ENCODE measurements around the gene UBE2J2. TPM values are rescaled to one million over a fixed set of nuclear protein-coding genes. Genes with fewer than 3 reads are reported as not detected.
A peak's percentile ranks its signal among the peaks of the same experiment; 100 is the strongest.

The UBE2J2 gene
- total and polyA plus RNA-seq, 2 donors: 34.7 to 67.1 TPM

DNA sequence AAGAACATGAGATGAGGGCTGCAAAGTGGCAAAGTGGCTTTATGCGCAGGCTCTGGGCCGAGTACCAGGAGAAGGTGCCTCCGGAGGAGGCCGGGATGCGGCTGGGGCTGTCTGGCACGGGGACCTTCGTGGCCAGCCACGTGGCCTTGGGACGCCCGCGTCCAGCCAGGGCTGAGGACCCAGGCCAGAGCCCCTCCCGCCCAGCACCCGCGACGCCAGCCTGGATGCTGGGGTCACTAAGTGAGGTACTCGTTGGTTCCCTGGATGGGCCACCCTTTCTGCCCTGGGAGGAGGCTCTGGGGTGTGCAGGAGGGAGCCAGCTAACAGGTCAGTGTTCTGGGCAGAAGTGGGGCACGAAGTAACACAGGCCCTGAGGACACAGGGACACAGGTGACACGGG, 19.2 kb upstream of the UBE2J2 start:
- Histone ChIP-seq H3K36me3 (ENCODE audit: control insufficient read depth in 2 of 2, insufficient read depth in 2 of 2, low read length in 1 of 2) (peaks cover 6 to 44% of the 10 kb centered on the region in 2 donors), H3K4me1 (ENCODE audit: control insufficient read depth in 2 of 2, insufficient read depth in 2 of 2, low read length in 2 of 2) (no peaks in the 10 kb centered on the region), H3K27me3 (ENCODE audit: control insufficient read depth in 2 of 2, insufficient read depth in 1 of 2, low read length in 1 of 2) (no peaks in the 10 kb centered on the region), H3K4me3 (ENCODE audit: low read length in 2 of 2) (no peak overlapping the region), H3K27ac (ENCODE audit: low read depth in 1 of 2, low read length in 1 of 2) (no peak overlapping the region), H3K9me3 (ENCODE audit: control insufficient read depth in 2 of 2, insufficient read depth in 1 of 2, low read length in 1 of 2) (no peaks in the 10 kb centered on the region)
- 98% methylated on average over 18 of the region's 18 CpGs for WGBS
- no peak for DNase-seq (ENCODE audit: low read depth in 6 of 9, low spot score in 9 of 9)

DNA sequence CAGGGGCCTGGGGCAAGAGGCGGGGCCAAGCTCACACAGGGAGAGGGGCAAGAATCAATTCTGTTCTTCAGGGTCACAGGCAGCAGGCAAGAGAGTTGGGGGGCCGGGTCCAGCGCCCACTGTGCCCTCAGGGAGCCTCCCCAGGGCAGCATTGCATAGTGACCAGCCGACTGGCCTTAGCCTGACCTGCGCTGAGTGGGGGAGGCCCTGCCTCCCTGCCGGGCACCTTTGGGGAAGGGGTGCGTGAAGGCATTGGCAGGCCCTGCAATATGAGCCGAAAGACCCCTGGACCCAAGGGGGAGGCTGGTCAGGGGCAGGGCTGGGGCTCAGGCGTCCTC, 18.8 kb upstream of the UBE2J2 start:
- Histone ChIP-seq H3K9me3 (ENCODE audit: control insufficient read depth in 2 of 2, insufficient read depth in 1 of 2, low read length in 1 of 2) (no peaks in the 10 kb centered on the region), H3K4me1 (ENCODE audit: control insufficient read depth in 2 of 2, insufficient read depth in 2 of 2, low read length in 2 of 2) (no peaks in the 10 kb centered on the region), H3K27me3 (ENCODE audit: control insufficient read depth in 2 of 2, insufficient read depth in 1 of 2, low read length in 1 of 2) (peaks cover 0 to under 1% of the 10 kb centered on the region in 2 donors), H3K36me3 (ENCODE audit: control insufficient read depth in 2 of 2, insufficient read depth in 2 of 2, low read length in 1 of 2) (peaks cover 4 to 41% of the 10 kb centered on the region in 2 donors), H3K4me3 (ENCODE audit: low read length in 2 of 2) (no peak overlapping the region), H3K27ac (ENCODE audit: low read depth in 1 of 2, low read length in 1 of 2) (no peak overlapping the region)
- no peak for DNase-seq (ENCODE audit: low read depth in 6 of 9, low spot score in 9 of 9)
- WGBS: 96% methylated on average over 9 of the region's 9 CpGs

DNA sequence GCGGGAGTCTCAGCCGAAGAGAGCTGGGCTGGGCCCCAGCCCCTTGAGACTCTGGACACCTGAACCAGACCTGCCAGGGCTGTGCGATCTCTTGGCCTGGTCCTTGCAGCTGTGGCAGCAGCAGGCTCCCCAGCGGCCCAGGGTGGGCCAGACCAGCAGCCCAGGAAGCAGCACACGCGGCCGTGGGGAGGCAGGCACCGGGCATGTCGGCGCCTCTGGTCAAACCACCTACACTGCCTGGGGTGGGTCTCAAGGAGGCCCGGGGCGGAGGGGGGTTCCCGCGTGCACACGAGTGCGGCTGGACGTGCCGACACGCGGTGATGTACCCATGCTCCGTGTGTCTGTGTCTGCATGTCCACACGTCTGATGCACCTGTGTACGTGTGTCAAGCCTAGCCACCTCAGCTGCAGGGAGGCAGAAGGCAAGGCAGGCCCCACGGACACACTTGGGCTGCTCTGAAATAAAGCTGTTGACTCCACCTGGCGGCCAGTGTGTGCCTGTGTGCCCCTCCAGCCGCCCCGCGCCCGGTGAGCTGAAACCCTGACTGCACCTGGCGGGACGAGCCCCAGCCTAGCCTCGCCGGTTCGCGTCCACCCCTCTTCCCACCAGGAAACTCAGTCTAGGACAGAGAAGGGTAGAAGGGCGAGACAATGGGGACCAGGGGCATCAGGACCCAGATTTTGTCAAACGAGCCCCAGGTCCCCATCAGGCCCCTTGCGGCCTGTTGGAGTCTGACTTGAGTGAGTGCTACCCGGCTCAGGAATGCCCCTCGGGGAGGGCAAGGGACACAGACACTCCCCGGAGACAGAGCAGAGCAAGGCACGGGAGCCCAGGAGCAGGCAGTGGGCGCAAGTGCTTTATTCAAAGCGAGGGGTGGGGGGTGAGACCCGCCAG, 18.1 kb upstream of the UBE2J2 start:
- H3K27me3 ChIP-seq (ENCODE audit: control insufficient read depth in 2 of 2, insufficient read depth in 1 of 2, low read length in 1 of 2): peaks cover 0 to 5% of the 10 kb centered on the region in 2 donors
- H3K4me1 ChIP-seq (ENCODE audit: control insufficient read depth in 2 of 2, insufficient read depth in 2 of 2, low read length in 2 of 2): no peaks in the 10 kb centered on the region
- peak in 6 of 9 donors; percentile 48 to 79 (median 64) for DNase-seq (ENCODE audit: low read depth in 6 of 9, low spot score in 9 of 9)
- no peaks in the 10 kb centered on the region for H3K9me3 ChIP-seq (ENCODE audit: control insufficient read depth in 2 of 2, insufficient read depth in 1 of 2, low read length in 1 of 2)
- H3K36me3 ChIP-seq (ENCODE audit: control insufficient read depth in 2 of 2, insufficient read depth in 2 of 2, low read length in 1 of 2): peaks cover 3 to 40% of the 10 kb centered on the region in 2 donors
- no peak overlapping the region for H3K4me3 ChIP-seq (ENCODE audit: low read length in 2 of 2)
- no peak overlapping the region for H3K27ac ChIP-seq (ENCODE audit: low read depth in 1 of 2, low read length in 1 of 2)
- 66% methylated on average over 45 of the region's 45 CpGs for WGBS

DNA sequence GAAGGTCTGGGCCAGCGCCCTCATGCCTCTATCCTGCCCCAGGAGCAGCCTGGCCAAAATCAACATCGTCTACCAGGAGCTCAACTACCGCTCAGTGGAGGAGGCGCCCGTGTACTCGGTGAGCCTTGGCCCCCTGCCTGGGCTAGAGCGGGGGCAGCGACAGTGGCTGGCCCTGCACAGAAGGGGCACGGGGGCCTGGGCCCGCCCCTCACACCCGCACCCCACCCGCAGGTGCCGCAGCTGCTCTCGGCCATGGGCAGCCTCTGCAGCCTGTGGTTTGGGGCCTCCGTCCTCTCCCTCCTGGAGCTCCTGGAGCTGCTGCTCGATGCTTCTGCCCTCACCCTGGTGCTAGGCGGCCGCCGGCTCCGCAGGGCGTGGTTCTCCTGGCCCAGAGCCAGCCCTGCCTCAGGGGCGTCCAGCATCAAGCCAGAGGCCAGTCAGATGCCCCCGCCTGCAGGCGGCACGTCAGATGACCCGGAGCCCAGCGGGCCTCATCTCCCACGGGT, 17.4 kb upstream of the UBE2J2 start:
- Histone ChIP-seq H3K27ac (ENCODE audit: low read depth in 1 of 2, low read length in 1 of 2) (no peak overlapping the region), H3K9me3 (ENCODE audit: control insufficient read depth in 2 of 2, insufficient read depth in 1 of 2, low read length in 1 of 2) (no peaks in the 10 kb centered on the region), H3K27me3 (ENCODE audit: control insufficient read depth in 2 of 2, insufficient read depth in 1 of 2, low read length in 1 of 2) (peaks cover 0 to 10% of the 10 kb centered on the region in 2 donors), H3K4me3 (ENCODE audit: low read length in 2 of 2) (no peak overlapping the region), H3K4me1 (ENCODE audit: control insufficient read depth in 2 of 2, insufficient read depth in 2 of 2, low read length in 2 of 2) (no peaks in the 10 kb centered on the region), H3K36me3 (ENCODE audit: control insufficient read depth in 2 of 2, insufficient read depth in 2 of 2, low read length in 1 of 2) (peaks cover 2 to 34% of the 10 kb centered on the region in 2 donors)
- WGBS: 85% methylated on average over 28 of the region's 28 CpGs
- no peak for DNase-seq (ENCODE audit: low read depth in 6 of 9, low spot score in 9 of 9)

- H3K27me3 ChIP-seq (ENCODE audit: control insufficient read depth in 2 of 2, insufficient read depth in 1 of 2, low read length in 1 of 2): peaks cover 0 to 15% of the 10 kb centered on the region in 2 donors
- H3K4me1 ChIP-seq (ENCODE audit: control insufficient read depth in 2 of 2, insufficient read depth in 2 of 2, low read length in 2 of 2): no peaks in the 10 kb centered on the region
- no peak overlapping the region for H3K27ac ChIP-seq (ENCODE audit: low read depth in 1 of 2, low read length in 1 of 2)
- H3K9me3 ChIP-seq (ENCODE audit: control insufficient read depth in 2 of 2, insufficient read depth in 1 of 2, low read length in 1 of 2): no peaks in the 10 kb centered on the region
- H3K36me3 ChIP-seq (ENCODE audit: control insufficient read depth in 2 of 2, insufficient read depth in 2 of 2, low read length in 1 of 2): peaks cover 2 to 26% of the 10 kb centered on the region in 2 donors
- 63% methylated on average over 15 of the region's 15 CpGs for WGBS
- no peak overlapping the region for H3K4me3 ChIP-seq (ENCODE audit: low read length in 2 of 2)
- DNase-seq (ENCODE audit: low read depth in 6 of 9, low spot score in 9 of 9): peak in 2 of 9 donors; percentile 41 to 56
Measured at GRCh38 chr1:1290238-1290731, 16.6 kb upstream of the UBE2J2 start.

DNA sequence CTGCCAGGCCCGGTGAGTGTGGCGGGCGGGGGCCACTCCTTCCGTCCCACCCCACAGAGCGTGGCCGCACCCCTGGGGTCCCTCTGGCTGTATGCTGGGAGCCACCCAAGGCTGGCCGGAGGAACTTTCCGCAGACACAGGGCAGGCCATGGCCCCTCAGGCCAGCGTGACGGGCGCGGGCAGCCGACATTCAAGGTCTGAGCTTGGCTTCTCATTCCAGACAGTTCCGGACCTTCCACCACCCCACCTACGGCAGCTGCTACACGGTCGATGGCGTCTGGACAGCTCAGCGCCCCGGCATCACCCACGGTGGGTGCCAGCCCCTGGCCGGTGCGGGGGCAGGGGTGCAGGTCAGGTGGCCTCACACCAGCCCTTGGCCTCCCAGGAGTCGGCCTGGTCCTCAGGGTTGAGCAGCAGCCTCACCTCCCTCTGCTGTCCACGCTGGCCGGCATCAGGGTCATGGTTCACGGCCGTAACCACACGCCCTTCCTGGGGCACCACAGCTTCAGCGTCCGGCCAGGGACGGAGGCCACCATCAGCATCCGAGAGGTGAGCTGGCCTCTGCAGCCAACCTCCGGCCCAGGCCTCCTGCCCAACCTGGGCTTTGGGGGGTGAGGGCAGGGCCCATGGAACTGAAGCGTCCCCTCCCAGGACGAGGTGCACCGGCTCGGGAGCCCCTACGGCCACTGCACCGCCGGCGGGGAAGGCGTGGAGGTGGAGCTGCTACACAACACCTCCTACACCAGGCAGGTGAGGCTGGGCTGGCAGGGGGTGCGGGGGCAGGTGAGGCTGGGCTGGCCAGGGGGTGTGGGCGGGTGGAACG, 13.8 kb upstream of the UBE2J2 start:
- Histone ChIP-seq H3K4me3 (ENCODE audit: low read length in 2 of 2) (no peak overlapping the region), H3K36me3 (ENCODE audit: control insufficient read depth in 2 of 2, insufficient read depth in 2 of 2, low read length in 1 of 2) (no peaks in the 10 kb centered on the region), H3K4me1 (ENCODE audit: control insufficient read depth in 2 of 2, insufficient read depth in 2 of 2, low read length in 2 of 2) (no peaks in the 10 kb centered on the region), H3K27me3 (ENCODE audit: control insufficient read depth in 2 of 2, insufficient read depth in 1 of 2, low read length in 1 of 2) (peaks cover 0 to 18% of the 10 kb centered on the region in 2 donors), H3K27ac (ENCODE audit: low read depth in 1 of 2, low read length in 1 of 2) (no peak overlapping the region), H3K9me3 (ENCODE audit: control insufficient read depth in 2 of 2, insufficient read depth in 1 of 2, low read length in 1 of 2) (no peaks in the 10 kb centered on the region)
- no peak for DNase-seq (ENCODE audit: low read depth in 6 of 9, low spot score in 9 of 9)
- WGBS: 91% methylated on average over 46 of the region's 46 CpGs

- 83% methylated on average over 50 of the region's 50 CpGs for WGBS
Measured at GRCh38 chr1:1286313-1287261, 12.9 kb upstream of the UBE2J2 start.

GRCh38 chr1:1285611-1286311, 12.1 kb upstream of the UBE2J2 start:
- no peak overlapping the region for H3K4me3 ChIP-seq (ENCODE audit: low read length in 2 of 2)
- H3K4me1 ChIP-seq (ENCODE audit: control insufficient read depth in 2 of 2, insufficient read depth in 2 of 2, low read length in 2 of 2): no peaks in the 10 kb centered on the region
- H3K9me3 ChIP-seq (ENCODE audit: control insufficient read depth in 2 of 2, insufficient read depth in 1 of 2, low read length in 1 of 2): no peaks in the 10 kb centered on the region
- H3K27me3 ChIP-seq (ENCODE audit: control insufficient read depth in 2 of 2, insufficient read depth in 1 of 2, low read length in 1 of 2): peaks cover 0 to 18% of the 10 kb centered on the region in 2 donors
- 83% methylated on average over 37 of the region's 37 CpGs for WGBS
- no peak for DNase-seq (ENCODE audit: low read depth in 6 of 9, low spot score in 9 of 9)
- no peak overlapping the region for H3K27ac ChIP-seq (ENCODE audit: low read depth in 1 of 2, low read length in 1 of 2)
- no peaks in the 10 kb centered on the region for H3K36me3 ChIP-seq (ENCODE audit: control insufficient read depth in 2 of 2, insufficient read depth in 2 of 2, low read length in 1 of 2)

More at GRCh38 chr1:1286313-1287261, 12.9 kb upstream of the UBE2J2 start:
- no peaks in the 10 kb centered on the region for H3K36me3 ChIP-seq (ENCODE audit: control insufficient read depth in 2 of 2, insufficient read depth in 2 of 2, low read length in 1 of 2)
- H3K27me3 ChIP-seq (ENCODE audit: control insufficient read depth in 2 of 2, insufficient read depth in 1 of 2, low read length in 1 of 2): peaks cover 0 to 18% of the 10 kb centered on the region in 2 donors
- H3K4me3 ChIP-seq (ENCODE audit: low read length in 2 of 2): no peak overlapping the region
- H3K4me1 ChIP-seq (ENCODE audit: control insufficient read depth in 2 of 2, insufficient read depth in 2 of 2, low read length in 2 of 2): no peaks in the 10 kb centered on the region
- no peak overlapping the region for H3K27ac ChIP-seq (ENCODE audit: low read depth in 1 of 2, low read length in 1 of 2)
- no peaks in the 10 kb centered on the region for H3K9me3 ChIP-seq (ENCODE audit: control insufficient read depth in 2 of 2, insufficient read depth in 1 of 2, low read length in 1 of 2)
- DNase-seq (ENCODE audit: low read depth in 6 of 9, low spot score in 9 of 9): no peak
